ENCODE results near the gene GSTO2. TPM values are rescaled to one million over a fixed set of nuclear protein-coding genes. Genes with fewer than 3 reads are reported as not detected.

Gene GSTO2
- total and polyA plus RNA-seq, 10 of the 15 experiments (the other 5 are each of a cell fraction or from before 2014, with no cell fraction given), result 0.16 to 0.86 (median 0.46) TPM

GRCh38 chr10:104333032-104333727, 64.2 kb downstream of the GSTO2 start (continued):
- TF ChIP-seq CTCF (IDR thresholded peaks at IDR 0.05 in 2 of 3, conservative IDR thresholded peaks at IDR 0.05 in 1 of 3; ENCODE audit: control insufficient read depth in 2 of 3, extremely low read depth in 1 of 3, insufficient read depth in 1 of 3, low read depth in 3 of 3, low read length in 3 of 3), result no peak

GRCh38 chr10:104333728-104334373, 64.9 kb downstream of the GSTO2 start:
- no peak overlapping the region for H3K4me2 ChIP-seq (ENCODE audit: control insufficient read depth, insufficient read depth)

More at GRCh38 chr10:104333728-104334373, 64.9 kb downstream of the GSTO2 start:
- ChIA-PET POLR2A (no interaction called here), SMC1A (ENCODE audit: uncharacterized antibody, unreplicated experiment) (interaction anchor here (0.6 to 7.0 kb wide), 4 partner anchors 12 to 27 kb away, joined by 3 to 58 read pairs (median 14); no protein-coding TSS in a partner anchor), CTCF (interaction anchor here (0.6 to 7.2 kb wide), 5 partner anchors 14 to 60 kb away, joined by 3 to 111 read pairs (median 5); partner anchors contain the start of gene CFAP58), RAD21 (ENCODE audit: unreplicated experiment) (interaction anchor here (5.7 kb wide), 1 partner anchor 27 kb away, joined by 39 read pairs; no protein-coding TSS in a partner anchor)
- in situ Hi-C loops (cut with MboI), result no loop called here
- ATAC-seq, result no peak
- H3K36me3 ChIP-seq (ENCODE audit: control insufficient read depth in 2 of 2, insufficient read depth in 2 of 2, low read length in 1 of 2), result peaks cover 0 to 5% of the 10 kb centered on the region in 2 experiments; a peak in 2 of 4 replicates
- FAIRE-seq, result no peak
- intact Hi-C loops (cut with micrococcal nuclease; ENCODE audit: unreplicated experiment), result loop anchor here (10.0 kb wide), 2 partner anchors 419 to 639 kb away; partner anchors contain the start of gene STN1
- TF ChIP-seq SIN3A (IDR thresholded peaks at IDR 0.05; ENCODE audit: low read depth, low read length), result no peak
- H3K27ac ChIP-seq (ENCODE audit: control insufficient read depth, insufficient read depth), result no peak overlapping the region
- 95% methylated on average over 15 of the region's 15 CpGs for WGBS (ENCODE audit: insufficient coverage, insufficient replicate concordance, low lambda C conversion rate, missing lambda C conversion rate)
- BruUV-seq (replicated peaks), result no TSS peak
- H3K79me2 ChIP-seq (ENCODE audit: control insufficient read depth, insufficient read depth, low read length), result peaks cover 72% of the 10 kb centered on the region
- peaks cover 22% of the 10 kb centered on the region for H3K4me1 ChIP-seq (ENCODE audit: control insufficient read depth, insufficient read depth, low read length)
- H3K9me3 ChIP-seq (replicated peaks; ENCODE audit: control insufficient read depth, insufficient read depth, low read length), result no peaks in the 10 kb centered on the region
- H2AFZ ChIP-seq (ENCODE audit: control insufficient read depth, low read depth, low read length), result no peak overlapping the region
- no peak for DNase-seq (ENCODE audit: low read depth, low spot score)
- no peak overlapping the region for H3K9ac ChIP-seq (ENCODE audit: control insufficient read depth, insufficient read depth, low read length)
- H3K27me3 ChIP-seq (replicated peaks in 1 of 2; ENCODE audit: control insufficient read depth in 2 of 2, insufficient read depth in 2 of 2, low read length in 1 of 2), result no peaks in the 10 kb centered on the region
- peaks cover 20% of the 10 kb centered on the region for H4K20me1 ChIP-seq (ENCODE audit: control insufficient read depth, insufficient read depth)
- no peak overlapping the region for H3K4me3 ChIP-seq

Measured in GM12878 (cell line).